Right lobe of liver (tissue), 6 donors: ENCODE measurements around the gene RANBP3. TPM values are rescaled to one million over a fixed set of nuclear protein-coding genes. Genes with fewer than 3 reads are reported as not detected.

Experiments
- ATAC-seq, 4 donors: fragments of 200-7000 bp; cut with Tn5 transposase; one replicate each; pipeline ENCODE4 v1.9.1; 2020; ENCODE audit warnings: mild to moderate bottlenecking in 4 of 4, moderate library complexity in 4 of 4
- DNase-seq, 3 donors: peaks; one replicate each; pipeline ENCODE4 v3.0.0-alpha.2; 2020
- H3K27ac ChIP-seq, 3 donors: fragments of 200-600 bp; one replicate each; pipeline ENCODE4 v1.8.0; 2022
- H3K27me3 ChIP-seq, 2 donors: fragments of 200-600 bp; one replicate each; pipeline ENCODE4 v1.8.0; 2022
- H3K36me3 ChIP-seq, 4 donors: fragments of 200-600 bp; sonication (generic) in 1 of 4; one replicate each; pipeline versions ENCODE4 v1.5.1 to v1.8.0; 2017 to 2022; ENCODE audit warnings: control low read depth in 1 of 4
- H3K4me1 ChIP-seq, 4 donors: fragments of 200-600 bp; sonication (generic) in 1 of 4; one replicate each; pipeline versions ENCODE4 v1.5.1 to v1.8.0; 2017 to 2022; ENCODE audit warnings: control low read depth in 1 of 4
- H3K4me3 ChIP-seq, 3 donors: fragments of 200-600 bp; one replicate each; pipeline ENCODE4 v1.8.0; 2022
- H3K9me3 ChIP-seq, 4 donors: fragments of 200-600 bp; sonication (generic) in 1 of 4; one replicate each; pipeline versions ENCODE4 v1.5.1 to v1.8.0; 2017 to 2022; ENCODE audit warnings: control low read depth in 1 of 4
- POLR2A ChIP-seq: fragments of 450-650 bp; IDR thresholded peaks from one replicate; pipeline ENCODE4 v1.6.1; 2017; ENCODE audit warnings: antibody characterized with exemption, mild to moderate bottlenecking
- WGBS: methylation state at CpG from one replicate; pipeline ENCODE4 v1.1.6; 2018; ENCODE audit warnings: low coverage, low lambda C conversion rate; ENCODE audit not compliant: insufficient coverage; ENCODE audit errors: missing lambda C conversion rate; 5-methylcytosine and 5-hydroxymethylcytosine counted together
- intact Hi-C, 2 donors: fragments of 100-400 bp; cut with DNase I; formaldehyde crosslinking; loops; one replicate each; pipeline versions ENCODE4 v1.11.2 to v1.14.1; 2022
- total RNA-seq, 6 experiments: library from RNA; depleted of rRNA in 2 of 6; stranded (reverse); fragments of >200 nt in 2 of 6; fragmentation: NEBNext Ultra II Directional in 3 of 6; extraction: Animal tissue kit (Norgen Biotek cat#: 25700) in 3 of 6; gene quantifications; one replicate each; pipeline versions ENCODE4 v1.1.0 to v1.2.4, GENCODE V29; 2016 to 2023
- TF ChIP-seq, protein P1 (sequence below), 4 donors: fragments of 200-600 bp in 3 of 4; fragments of 450-650 bp in 1 of 4; IDR thresholded peaks; one replicate each; pipeline versions ENCODE4 v1.5.1 to v1.8.0; 2016 to 2022; ENCODE audit warnings: antibody characterized with exemption in 4 of 4, mild to moderate bottlenecking in 2 of 4
- donor health status: DM: no; HTN: yes; CAD: no.
- donor health status: DM: no; HTN: no; CAD: no.
- donor health status: DM: no; HTN: no; CAD: no.
- donor health status: DM: no; HTN: yes; CAD: no.
- donor health status: DM: no; HTN: yes; CAD: no.

The RANBP3 gene
- total RNA-seq, 6 experiments from 2014 or later, result 21.7 to 49.5 (median 24.5) TPM

GRCh38 chr19:5904352-5905113, 73.4 kb downstream of the RANBP3 start, which contains the start of gene VMAC:
Gene VMAC, plus strand, starts transcription at chr19:5904872. Its CDS starts 19 bp downstream, at chr19:5904891.
- Histone ChIP-seq H3K4me1 (peaks cover 0 to 34% (median 5%) of the 10 kb centered on the region in 4 donors), H3K27me3 (no peaks in the 10 kb centered on the region), H3K4me3 (peak within 1 kb of the TSS; percentile 88 to 99 (median 99)), H3K27ac (peak within 1 kb of the TSS; percentile 73 to 88 (median 76)), H3K9me3 (no peaks in the 10 kb centered on the region), H3K36me3 (peaks cover 0 to 5% (median 2%) of the 10 kb centered on the region in 4 donors)
- ATAC-seq (peak; percentile 75 to 86 (median 80)), DNase-seq (peak; percentile 100)
- 0% methylated on average over 5 of the region's 61 CpGs for WGBS
- intact Hi-C loops, result no loop called here
- TF ChIP-seq POLR2A, result peak; percentile 87
- TF ChIP-seq, protein P1, sequence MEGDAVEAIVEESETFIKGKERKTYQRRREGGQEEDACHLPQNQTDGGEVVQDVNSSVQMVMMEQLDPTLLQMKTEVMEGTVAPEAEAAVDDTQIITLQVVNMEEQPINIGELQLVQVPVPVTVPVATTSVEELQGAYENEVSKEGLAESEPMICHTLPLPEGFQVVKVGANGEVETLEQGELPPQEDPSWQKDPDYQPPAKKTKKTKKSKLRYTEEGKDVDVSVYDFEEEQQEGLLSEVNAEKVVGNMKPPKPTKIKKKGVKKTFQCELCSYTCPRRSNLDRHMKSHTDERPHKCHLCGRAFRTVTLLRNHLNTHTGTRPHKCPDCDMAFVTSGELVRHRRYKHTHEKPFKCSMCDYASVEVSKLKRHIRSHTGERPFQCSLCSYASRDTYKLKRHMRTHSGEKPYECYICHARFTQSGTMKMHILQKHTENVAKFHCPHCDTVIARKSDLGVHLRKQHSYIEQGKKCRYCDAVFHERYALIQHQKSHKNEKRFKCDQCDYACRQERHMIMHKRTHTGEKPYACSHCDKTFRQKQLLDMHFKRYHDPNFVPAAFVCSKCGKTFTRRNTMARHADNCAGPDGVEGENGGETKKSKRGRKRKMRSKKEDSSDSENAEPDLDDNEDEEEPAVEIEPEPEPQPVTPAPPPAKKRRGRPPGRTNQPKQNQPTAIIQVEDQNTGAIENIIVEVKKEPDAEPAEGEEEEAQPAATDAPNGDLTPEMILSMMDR (IDR thresholded peaks at IDR 0.05), result no peak

- 0% methylated on average over 42 of the region's 57 CpGs for WGBS
- peak within 1 kb of the TSS; percentile 73 to 88 (median 76) for H3K27ac ChIP-seq
- intact Hi-C loops, result no loop called here
Observed at GRCh38 chr19:5903624-5904351, 74.2 kb downstream of the RANBP3 start, which contains the start of gene NDUFA11. Gene NDUFA11, minus strand, starts transcription at chr19:5903790. Its CDS starts 82 bp downstream, at chr19:5903708.

GRCh38 chr19:5903056-5903623, 74.8 kb downstream of the RANBP3 start:
- peak overlapping the region; percentile 73 to 88 (median 76) for H3K27ac ChIP-seq

More at GRCh38 chr19:5903624-5904351, 74.2 kb downstream of the RANBP3 start, which contains the start of gene NDUFA11:
- peak; percentile 74 to 81 (median 76) for ATAC-seq
- TF ChIP-seq, protein P1 (IDR thresholded peaks at IDR 0.05), result no peak
- peak; percentile 68 for TF ChIP-seq POLR2A
- peak; percentile 99 to 100 (median 99) for DNase-seq
- Histone ChIP-seq H3K27me3 (no peaks in the 10 kb centered on the region), H3K4me3 (peak within 1 kb of the TSS; percentile 74 to 99 (median 99)), H3K4me1 (peaks cover 0 to 27% (median 4%) of the 10 kb centered on the region in 4 donors), H3K9me3 (no peaks in the 10 kb centered on the region), H3K36me3 (peaks cover 0 to 5% (median 2%) of the 10 kb centered on the region in 4 donors)

DNA sequence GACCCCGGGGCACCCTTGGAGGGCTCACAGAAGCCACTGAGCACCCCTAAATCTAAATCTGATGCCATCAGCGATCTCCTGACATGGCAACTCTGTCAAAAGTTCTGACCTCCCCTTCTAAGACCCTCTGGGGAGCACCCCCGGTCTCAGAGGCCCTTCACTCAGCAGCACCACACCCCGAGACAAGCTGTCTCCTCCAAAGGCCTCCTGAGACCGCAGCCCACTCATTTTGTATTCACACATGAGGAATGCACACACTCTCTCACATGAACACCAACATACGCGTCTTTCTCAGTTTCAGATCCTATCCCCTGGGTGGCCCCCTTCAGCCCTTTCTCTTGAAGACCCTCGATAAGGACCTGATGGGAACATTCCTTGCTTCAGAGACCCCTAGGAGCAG, 77.0 kb downstream of the RANBP3 start:
- TF ChIP-seq, protein P1 (IDR thresholded peaks at IDR 0.05), result no peak
- no peak for TF ChIP-seq POLR2A
- DNase-seq, result no peak
- no peak for ATAC-seq

More at GRCh38 chr19:5903056-5903623, 74.8 kb downstream of the RANBP3 start:
- Histone ChIP-seq H3K9me3 (no peaks in the 10 kb centered on the region), H3K4me1 (peaks cover 0 to 21% (median 3%) of the 10 kb centered on the region in 4 donors), H3K4me3 (peak overlapping the region; percentile 74 to 99 (median 99)), H3K36me3 (peaks cover 0 to 5% (median 2%) of the 10 kb centered on the region in 4 donors), H3K27me3 (no peaks in the 10 kb centered on the region)
- 1% methylated on average over 15 of the region's 27 CpGs for WGBS
- TF ChIP-seq, protein P1 (IDR thresholded peaks at IDR 0.05), result no peak
- TF ChIP-seq POLR2A, result no peak
- intact Hi-C loops, result no loop called here
- no peak for ATAC-seq
- DNase-seq, result no peak

More for the DNA sequence above, 77.0 kb downstream of the RANBP3 start:
- Histone ChIP-seq H3K36me3 (peaks cover 0 to 11% (median 2%) of the 10 kb centered on the region in 4 donors), H3K9me3 (no peaks in the 10 kb centered on the region), H3K4me3 (no peak overlapping the region), H3K4me1 (peaks cover 0 to 19% (median 3%) of the 10 kb centered on the region in 4 donors), H3K27me3 (no peaks in the 10 kb centered on the region), H3K27ac (no peak overlapping the region)
- intact Hi-C loops, result no loop called here
- WGBS, result 77% methylated on average over 4 of the region's 8 CpGs
